ENCODE data around the gene KIF1A.
"Not testable (repeated sequence)": the region's sequence is repeated elsewhere in the genome, so short reads cannot be mapped to it uniquely, and the experiment has no call there.

The KIF1A gene

DNA sequence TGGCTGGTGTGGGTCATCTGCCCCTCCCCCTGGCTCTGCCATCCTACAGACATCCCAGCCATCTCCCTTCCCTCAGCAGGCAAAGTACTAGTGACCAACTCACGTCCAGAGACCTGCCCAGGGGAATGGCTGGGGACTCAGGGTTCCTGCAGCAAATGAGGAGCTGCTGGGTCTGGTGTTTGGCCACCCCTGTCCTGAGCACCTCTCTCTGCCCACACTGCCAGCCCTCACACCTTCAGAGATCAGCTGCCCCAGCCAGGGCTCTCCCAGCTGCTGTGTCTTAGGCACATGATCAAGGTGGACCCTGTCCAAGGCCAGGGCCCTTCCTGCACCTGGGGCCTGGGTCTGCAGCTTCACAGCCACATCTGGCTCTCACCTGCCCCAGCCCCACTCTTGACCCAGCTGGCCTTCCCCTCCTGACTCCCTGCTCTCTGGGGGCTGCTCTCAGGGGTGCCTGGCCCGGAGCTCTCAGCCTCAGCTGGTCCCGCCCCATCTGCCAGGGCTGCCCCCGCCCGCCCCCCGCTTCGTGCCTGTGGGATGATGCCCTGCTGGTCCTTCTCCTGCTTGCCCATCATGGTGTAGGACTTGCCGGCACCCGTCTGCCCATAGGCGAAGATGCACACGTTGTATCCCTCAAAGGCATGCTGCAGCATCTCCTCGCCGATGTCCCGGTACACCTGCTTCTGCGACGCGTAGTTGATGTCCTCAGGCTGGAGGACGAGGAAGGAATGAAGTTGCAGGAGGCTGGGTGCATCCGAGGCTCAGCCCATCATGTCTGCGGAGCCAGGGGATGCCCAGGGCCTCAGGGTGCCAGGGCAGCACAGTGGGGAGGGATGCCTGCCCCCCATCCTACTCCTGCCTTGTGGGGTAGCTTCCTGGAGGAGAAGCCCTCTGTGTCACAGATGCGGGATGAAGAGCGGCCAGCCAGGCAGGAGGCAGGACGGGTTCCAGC is 32.2 kb downstream of the KIF1A start:
- no peak for DNase-seq (ENCODE audit: low read depth in 2 of 2)

DNA sequence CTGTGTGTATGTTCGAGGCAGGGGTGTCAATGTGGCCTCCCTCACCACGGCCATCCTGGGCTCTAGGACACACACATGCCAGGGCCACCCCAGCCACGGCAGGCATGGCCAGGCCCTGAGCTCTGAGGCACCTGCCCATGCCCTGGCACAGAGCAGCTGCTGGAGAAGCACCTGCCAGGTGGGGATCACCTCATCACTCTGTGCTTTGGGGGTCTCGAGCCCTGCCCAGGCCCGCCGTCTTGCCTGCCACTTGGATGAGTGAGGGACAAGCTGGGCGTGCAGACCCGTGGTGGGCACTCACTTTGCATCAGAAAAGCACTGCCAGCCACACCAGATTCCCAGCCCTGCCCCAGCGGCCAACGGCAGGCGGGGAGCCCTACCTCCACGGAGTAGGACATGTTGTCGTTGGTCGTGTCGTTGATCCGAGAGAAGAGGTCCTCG is 33.1 kb downstream of the KIF1A start:
- no peak for DNase-seq (ENCODE audit: low read depth in 2 of 2)

DNA sequence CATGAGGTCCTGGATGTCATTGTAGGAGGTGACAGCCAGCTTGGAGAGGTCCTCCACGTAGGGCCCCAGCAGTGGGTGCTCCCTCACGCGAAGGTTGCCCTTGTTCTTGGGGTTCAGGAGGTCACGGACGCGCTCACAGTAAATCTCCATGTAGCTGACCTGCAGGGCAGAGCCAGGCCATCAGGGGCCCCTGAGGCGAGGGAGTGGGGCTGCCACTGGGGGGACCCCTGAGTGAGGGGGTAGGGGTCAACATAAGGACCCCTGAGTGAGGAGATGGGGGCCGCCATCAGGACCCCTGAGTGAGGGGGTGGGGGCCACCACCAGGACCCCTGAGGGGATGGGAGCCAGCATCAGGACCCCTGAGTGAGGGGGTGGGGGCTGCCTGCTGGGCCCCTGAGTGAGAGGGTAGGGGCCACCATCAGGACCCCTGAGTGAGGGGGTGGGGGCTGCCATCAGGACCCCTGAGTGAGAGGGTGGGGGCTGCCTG is 33.6 kb downstream of the KIF1A start:
- DNase-seq (ENCODE audit: low read depth in 2 of 2), result no peak

DNA sequence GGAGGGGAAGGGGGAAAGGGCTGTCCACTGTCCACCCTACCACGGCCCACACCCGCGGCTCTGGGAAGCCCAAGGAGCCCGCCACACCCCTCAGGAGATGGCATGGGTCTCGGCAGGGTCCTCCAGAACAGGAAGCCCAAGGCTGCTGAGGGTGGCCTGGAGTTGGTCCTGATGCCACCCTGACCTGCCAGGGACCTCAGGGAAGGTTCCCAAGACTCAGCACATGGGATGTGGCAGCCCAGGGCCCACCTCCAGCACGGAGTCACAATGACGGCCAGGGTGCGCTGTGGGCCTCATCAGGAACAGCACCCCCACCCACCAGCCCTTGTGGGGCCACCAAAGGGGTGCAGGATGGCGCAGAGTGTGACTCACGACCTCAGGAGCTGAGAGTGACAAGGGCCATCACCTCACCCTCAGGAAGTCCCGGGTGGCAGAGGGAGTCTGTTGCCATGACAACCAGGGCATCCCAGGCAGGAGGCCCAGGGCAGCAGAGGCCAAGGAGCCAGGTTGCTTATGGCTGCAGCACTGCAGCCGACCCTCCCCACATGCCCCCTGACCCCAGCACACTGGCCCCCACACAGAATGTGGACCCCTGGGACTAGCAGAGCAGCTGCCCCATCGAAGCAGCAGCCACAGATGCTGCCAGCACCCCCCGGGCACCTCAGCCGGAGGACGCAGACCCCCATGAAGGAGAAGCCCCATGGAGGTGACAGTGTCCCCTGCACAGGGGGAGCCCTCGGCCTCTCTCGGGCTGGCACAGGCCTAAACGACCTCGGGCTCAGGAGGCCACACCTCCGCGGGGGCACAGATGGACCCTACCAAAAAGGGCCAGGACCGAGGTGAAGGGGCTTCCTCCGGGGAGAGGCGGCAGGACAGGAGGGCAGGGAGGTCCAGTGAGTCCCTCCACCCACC is 34.3 kb downstream of the KIF1A start:
- no peak for DNase-seq (ENCODE audit: low read depth in 2 of 2)

DNA sequence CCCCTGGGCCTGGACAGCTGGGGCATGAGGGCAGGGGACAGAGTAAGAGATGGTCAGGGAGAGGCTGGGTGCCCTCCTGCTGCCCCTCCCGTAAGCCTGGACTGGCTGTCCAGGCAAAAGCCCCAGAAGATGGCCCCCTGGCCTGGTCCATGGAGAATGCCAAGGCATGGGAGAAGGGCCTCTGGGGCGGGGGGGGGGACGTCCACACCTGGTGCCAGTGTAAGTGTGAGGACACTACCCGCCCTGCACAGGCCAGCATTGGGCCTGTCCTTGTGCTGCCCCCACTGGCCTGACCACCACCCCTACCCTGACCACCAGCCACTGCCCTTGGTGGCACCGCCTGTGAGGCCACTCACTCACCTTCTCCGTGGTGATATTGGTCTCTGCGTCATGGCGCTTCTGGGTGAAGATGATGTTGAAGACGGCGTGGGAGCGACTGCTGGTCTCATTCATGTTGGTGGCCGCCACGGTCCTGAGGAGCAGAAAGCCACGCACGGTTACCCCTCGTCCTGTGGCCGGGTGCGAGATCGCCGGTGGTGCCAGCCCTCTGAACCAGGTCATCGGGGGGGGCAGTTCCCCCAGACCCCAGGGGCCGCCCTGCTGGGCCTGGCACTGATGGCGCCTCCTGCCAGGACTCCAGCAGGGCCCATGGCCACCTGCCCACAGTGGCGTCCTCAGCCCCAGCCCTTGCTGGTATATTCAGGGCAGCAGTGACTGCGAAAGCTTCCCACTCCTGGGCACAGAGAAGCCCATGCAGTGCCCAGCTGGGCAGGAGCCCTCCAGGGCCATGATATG is 35.2 kb downstream of the KIF1A start:
- no peak for DNase-seq (ENCODE audit: low read depth in 2 of 2)

DNA sequence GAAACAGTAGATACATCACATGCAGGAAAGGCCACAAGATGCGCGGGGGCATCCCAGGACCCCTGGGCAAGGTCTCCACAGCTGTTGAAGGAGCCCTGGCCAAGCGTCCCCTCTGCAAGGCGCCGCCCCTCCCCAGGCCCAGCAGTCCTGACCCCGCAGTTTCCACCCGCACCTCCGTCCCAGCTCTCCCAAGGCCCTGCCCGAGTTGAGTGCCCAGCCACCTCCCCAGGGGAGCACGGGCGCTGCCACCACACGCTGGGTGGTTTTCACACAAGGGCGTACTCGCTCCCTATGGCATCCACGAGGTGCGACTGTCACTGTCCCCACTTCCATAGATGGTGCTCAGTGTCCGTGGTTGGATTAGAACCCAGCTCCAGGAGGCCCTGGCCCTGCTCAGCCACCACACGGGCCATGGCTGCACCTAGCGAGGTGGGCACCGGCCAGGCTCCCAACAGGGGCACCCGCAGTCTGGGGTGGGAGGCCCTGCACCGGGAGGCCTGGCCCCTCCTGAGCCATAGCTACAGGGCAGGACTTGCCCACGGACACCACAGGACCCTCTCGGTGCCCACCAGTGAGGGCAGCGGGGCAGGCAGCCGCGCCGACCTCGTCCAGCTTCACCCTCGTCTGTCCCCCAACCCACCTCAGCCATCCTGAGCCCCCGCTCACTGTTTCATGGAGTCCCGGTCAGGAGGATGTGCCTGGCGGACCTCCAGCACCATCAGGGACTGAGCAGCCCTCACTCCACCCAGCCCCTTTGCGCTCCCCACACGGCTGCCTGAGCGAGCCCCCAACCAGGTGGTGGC is 36.0 kb downstream of the KIF1A start:
- DNase-seq (ENCODE audit: low read depth in 2 of 2), result no peak

DNA sequence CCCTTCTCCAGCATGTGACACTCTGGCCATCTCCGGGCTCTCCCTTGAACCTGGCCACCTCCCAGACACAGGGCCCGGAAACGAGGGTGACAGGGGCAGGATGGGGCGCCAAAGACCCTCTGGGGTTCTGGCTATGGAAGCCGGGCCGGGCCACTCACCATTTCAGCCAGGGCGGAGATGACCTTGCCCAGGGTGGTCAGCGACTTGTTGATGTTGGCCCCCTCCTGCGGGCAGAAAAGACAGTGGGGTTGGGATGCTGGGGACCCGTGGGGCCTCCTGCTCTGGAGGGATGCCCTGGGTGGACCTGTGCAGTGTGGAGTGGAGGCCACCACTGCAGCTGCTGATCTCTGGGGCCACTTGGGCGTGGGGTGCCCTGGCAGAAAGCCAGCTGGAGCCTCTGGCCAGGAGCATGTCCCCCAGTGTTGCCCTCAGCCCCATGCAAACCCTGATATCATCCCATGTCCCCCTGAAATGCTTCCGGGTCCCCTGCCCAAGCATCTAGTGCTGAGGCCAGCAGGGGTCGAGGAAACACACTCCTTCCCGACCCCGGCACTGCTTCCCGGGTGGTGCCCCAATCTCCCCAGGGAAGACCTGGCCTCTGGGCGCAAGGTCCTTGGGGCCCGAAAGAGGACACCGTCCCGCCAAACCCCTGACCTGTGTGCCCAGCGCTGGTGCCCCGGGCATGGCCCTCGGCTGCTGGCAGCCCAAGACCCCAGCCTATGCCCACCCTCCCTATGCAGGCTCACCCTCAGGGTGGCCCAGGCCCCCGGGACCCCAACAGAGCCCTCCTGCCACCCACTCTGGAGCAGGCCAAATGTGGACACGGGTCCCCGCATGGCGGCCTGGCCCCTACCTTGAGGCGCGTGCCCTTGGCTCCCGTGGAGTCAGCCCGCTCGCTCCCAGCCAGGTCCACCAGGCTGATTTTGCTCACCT is 36.9 kb downstream of the KIF1A start:
- DNase-seq (ENCODE audit: low read depth in 2 of 2), result no peak

DNA sequence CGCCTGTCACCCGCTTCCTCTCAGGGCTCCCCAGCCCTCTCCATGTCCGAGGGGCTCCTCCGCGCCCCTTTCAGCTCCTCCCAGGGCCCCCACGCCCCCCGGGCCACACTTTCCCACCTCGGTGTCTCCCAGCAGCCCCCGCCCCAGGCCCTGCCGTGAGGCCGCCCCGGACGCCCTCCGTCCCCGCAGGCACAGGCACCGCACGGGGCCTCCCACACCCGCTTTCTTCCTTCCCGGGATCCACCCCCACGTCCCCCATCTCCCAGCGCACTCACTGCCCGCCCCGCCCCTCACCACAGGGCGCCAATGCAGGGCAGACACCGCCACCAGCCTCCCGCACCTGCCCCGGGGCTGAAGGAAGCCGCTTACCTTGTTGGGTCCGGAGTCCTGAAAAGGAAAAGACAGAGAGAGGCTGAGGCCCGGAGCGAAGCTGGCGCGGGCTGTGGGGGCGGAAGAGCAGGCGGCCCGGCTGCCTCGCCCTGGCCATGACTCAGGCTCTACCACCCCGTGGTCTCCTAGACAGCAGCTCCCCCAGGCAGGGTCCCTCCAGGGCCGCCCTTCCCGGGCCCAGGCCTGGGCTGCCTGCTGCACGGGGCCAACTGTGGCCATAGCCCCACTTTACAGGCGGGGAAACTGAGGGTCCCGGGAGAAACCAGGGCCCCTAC is 37.7 kb downstream of the KIF1A start:
- no peak for DNase-seq (ENCODE audit: low read depth in 2 of 2)

DNA sequence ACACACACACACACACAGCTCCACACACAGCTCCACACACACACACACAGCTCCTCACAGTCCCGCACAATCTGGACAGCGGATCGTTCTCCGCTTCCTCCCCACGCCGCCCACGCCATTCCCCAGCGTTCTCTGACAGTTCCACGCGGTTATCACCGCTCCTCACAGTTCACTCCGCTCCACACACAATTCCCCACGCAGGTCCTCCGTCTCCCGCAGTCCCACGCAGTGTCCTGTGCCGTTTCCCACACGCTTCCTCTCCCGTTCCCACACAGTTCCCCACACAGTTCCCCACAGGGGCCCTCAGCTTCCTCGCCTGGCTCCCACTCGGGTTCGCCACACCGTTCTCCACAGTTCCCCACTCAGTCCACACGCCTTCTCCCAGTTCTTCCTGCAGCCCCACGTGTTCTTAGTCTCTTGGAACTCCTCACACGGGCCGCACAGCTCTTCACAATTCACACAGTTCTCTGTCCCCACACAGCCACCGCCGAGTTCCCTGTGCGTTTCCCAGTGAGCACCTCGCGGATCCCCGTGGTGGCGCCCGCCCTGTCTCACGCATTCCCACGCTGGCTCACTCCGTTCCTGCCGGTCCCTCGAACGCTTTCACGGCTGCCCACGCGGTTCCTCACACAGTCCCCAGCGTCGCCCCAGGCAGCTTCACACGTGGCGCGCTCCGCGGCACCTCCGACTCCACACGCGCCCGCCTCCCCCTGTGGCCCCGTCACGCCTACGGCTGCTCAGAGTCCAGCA is 38.4 kb downstream of the KIF1A start:
- DNase-seq (ENCODE audit: low read depth in 2 of 2), result no peak

DNA sequence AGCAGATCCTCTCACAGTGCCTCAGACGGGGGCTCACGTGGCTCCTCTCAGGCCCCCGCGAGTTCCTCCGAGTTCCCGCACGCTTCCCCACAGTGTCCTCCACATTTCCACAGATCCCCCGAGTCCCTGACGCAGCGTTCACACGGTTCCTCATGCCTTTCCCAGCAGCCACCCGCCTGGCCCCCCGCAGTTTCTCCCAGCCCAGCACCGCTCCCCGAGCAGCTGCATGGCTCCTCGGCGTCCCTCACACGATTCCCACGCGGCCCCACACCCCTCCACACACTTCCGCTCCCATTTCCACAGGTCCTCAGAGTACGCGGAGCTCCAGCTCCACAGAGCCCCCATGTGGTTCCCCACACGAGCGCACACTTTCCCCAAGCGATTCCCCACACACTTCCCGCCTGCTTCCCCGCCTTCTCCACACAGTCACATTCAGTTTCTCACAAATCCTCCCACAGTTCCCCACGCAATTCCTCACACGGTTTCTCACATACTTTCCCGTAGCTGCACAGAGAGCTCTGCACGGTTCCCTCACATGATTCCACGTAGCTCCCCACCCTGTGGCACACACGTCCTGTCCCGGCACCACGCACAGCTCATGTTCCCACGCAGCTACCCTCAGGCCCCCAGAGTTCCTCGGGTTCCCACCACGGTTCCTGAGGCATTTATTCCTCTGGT is 39.9 kb downstream of the KIF1A start:
- DNase-seq (ENCODE audit: low read depth in 2 of 2), result no peak

DNA sequence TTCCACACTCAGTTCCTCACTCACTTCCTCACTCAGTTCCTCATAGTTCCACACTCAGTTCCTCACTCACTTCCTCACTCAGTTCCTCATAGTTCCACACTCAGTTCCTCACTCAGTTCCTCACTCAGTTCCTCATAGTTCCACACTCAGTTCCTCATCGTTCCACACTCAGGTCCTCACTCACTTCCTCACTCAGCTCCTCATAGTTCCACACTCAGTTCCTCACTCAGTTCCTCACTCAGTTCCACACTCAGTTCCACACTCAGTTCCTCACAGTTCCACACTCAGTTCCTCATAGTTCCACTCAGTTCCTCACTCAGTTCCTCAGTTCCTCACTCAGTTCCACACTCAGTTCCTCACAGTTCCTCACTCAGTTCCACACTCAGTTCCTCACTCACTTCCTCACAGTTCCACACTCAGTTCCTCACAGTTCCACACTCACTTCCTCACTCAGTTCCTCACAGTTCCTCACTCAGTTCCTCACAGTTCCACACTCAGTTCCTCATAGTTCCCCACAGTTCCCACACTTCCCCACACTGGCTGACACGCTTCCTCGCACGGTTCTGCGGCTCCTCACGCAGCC is 40.7 kb downstream of the KIF1A start:
- DNase-seq (ENCODE audit: low read depth in 2 of 2), result not testable (repeated sequence)

DNA sequence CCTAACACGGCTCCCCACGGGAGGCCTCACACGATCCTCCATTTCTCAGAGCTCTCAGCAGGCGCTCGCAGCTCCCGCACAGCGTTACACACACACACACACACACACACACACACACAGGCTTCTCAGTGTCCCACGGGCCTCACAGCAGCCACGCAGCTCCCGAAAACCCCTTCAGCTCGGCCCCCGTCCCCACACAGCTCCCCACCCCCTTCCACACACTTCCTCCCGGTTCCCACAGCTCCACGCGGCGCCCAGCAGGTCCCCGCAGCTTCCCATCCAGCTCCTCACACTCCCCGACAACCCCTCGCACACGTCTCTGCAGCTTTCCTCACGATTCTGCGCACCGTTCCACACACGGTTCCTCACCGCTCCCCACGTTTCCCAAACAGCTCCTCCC is 41.6 kb downstream of the KIF1A start:
- DNase-seq (ENCODE audit: low read depth in 2 of 2), result no peak

DNA sequence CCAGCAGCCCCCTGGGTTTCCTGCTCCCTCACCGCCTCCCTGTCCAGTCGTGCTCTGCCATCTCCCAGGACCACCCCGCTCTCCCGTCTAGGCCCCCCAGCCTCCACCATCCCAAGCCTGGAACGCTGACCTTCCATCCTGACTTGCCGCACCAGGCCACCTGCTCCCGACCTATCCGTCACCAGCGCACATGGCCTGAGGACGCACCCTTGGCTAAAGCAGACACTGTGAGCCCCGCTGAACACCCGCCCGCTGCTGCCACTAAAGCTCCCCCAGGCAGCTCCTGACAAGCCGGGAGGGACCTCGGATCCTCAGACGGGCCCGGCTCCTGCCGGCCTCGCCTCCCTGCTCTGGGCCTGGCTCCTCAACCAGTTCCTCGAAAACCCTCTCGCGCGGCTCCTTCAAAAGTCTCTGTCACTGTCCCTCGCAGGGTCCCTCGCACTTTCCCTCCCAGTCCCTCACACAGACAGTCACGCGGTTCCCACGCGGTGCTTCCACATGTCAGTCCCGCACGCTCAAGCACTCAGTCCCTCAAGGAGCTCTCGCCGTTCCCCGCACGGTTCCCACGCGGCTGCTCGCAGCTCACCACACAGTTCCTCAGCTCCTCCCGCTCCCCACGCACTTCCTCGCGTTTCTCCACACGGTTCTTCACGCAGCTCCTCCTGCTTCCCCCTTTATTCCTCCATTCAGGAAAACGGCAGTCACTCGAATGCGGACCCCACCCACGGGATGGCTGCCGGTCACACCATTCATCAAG is 42.4 kb downstream of the KIF1A start:
- DNase-seq (ENCODE audit: low read depth in 2 of 2), result no peak

DNA sequence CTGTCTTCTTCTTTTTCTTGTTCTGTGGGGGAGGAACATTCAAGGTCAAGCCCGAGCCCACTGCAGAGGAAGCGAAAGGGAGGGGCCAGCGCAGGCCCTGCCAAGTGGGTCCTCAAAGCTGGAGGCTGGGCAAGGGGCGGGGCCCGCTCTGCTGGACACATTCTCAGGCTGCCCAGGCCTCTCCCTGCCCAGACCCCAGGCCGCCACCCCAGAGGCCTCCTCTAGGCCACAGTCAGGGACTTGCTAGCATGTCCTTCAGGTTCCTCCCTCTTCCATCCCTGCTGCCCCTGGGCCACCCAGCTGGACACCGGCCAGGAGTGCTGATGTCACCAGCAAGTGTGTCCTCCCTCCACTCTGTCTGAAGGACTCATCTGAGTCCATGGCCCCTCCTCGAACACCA is 44.1 kb downstream of the KIF1A start:
- no peak for DNase-seq (ENCODE audit: low read depth in 2 of 2)

DNA sequence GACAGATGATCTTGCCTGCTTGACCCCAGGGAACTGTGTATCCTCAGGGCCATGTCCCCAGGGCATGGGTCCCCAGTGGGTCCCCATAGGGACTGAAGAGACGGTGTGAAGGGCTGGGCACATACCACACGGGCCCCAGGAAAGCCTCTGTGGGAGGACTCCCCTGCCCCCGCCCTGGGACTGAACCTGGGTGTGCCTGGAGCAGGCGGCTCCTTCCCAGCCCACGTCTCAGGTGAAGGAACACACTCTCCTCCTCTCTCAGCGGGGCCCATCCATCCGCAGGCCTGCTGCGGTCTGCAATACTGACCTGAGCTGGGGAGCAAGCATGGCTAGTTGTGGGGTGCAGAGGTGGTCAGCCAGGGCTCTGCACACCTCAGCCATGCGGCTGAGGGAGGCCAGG is 45.2 kb downstream of the KIF1A start:
- DNase-seq (ENCODE audit: low read depth in 2 of 2), result no peak

DNA sequence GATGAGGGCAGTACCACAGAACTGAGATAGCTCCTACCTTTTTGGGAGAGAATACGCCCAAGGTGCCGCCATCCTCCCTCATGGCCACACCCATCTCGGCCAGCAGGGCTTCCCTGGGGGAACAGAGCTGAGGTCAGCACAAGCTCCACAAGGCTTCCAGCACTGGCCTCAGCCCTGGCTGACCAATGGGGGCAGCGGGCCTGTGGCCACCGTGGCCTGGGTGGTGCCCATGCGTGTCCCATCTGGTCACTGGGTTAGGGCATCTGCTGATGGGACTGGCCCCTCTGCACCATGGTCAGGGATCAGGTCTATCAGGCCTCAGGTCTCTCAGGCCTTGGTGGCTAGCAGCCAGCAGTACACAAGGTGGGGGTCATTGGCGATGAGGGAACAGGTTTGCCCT is 50.9 kb downstream of the KIF1A start:
- DNase-seq (ENCODE audit: low read depth in 2 of 2), result no peak

DNA sequence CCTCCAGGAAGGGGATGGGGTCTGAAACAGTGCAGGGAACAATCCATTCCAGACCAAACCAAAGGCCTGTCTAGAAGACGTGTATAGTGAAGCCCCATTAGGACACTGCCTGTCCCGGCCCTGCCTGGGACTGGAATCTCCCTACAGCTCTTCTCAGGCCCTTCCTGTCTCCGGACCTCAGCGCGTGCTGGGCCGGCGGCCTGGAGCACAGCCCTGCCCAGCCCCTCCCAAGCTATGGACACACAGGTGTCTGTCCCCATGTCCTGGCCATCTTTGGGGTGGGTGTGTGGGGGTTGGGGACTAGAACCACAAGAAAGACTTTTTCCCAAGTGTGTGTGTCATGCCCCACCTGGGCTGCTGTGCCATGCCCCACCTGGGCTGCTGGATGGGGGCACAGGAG is 51.8 kb downstream of the KIF1A start:
- DNase-seq (ENCODE audit: low read depth in 2 of 2), result no peak

Measured in stimulated activated CD8-positive, alpha-beta memory T cell treated with anti-CD3 and anti-CD28 coated beads, Interleukin-2, amount 100 ng/mL, for 1 hour (primary cell).